HepG2 (cell line): ENCODE data around the gene NPNT. TPM values are rescaled to one million over a fixed set of nuclear protein-coding genes. Genes with fewer than 3 reads are reported as not detected.

Experiments used
- ATAC-seq: fragments of 200-7000 bp; cut with Tn5 transposase; 3 replicates; pipeline ENCODE4 v1.9.1; 2020; ENCODE audit warnings: mild to moderate bottlenecking, moderate library complexity
- BruUV-seq: library from RNA; stranded (reverse); fragments of 400-500 nt; replicated peaks from 2 replicates; lab custom pipeline; 2021; lab: Mats Ljungman, UMichigan
- CTCF ChIA-PET: fragments of 300-600 bp; formaldehyde crosslinking; extraction: SDS; loops from one replicate; lab custom pipeline; 2021; ENCODE audit warnings: low total read pairs, inconsistent platforms, low intra/inter-chr PET ratio; lab: Yijun Ruan, JAX
- POLR2A ChIA-PET: fragments of 350-600 bp; sonication (Branson Sonifier 250); formaldehyde crosslinking; loops from one replicate; lab custom pipeline; 2020; ENCODE audit warnings: antibody characterized with exemption, inconsistent platforms; lab: Yijun Ruan, JAX
- DNase-seq: peaks from one replicate; pipeline ENCODE4 v3.0.0-alpha.2; 2015; ENCODE audit warnings: low spot score
- FAIRE-seq: peaks from 3 replicates; lab custom pipeline; 2011; peaks lifted over from hg19 to GRCh38; lab: Jason Lieb, UNC
- H2AFZ ChIP-seq: one replicate; pipeline ENCODE4 v1.6.1; 2011; ENCODE audit warnings: low read length, inconsistent platforms
- H3K27ac ChIP-seq: fragments of 300-600 bp; 3 replicates; pipeline ENCODE4 v1.8.0; 2011; ENCODE audit warnings: mixed run types, mild to moderate bottlenecking, mixed read lengths, low read length, inconsistent platforms; ENCODE audit not compliant: insufficient read depth; ENCODE audit errors: extremely low read length
- H3K27me3 ChIP-seq, 2 experiments: fragments of 200-600 bp in 1 of 2; 2 replicates in 1 of 2; 3 replicates in 1 of 2; pipeline versions ENCODE4 v1.6.0 to v1.8.0; 2011; ENCODE audit warnings: low read length in 2 of 2, mild to moderate bottlenecking in 2 of 2, moderate library complexity in 2 of 2, inconsistent platforms in 1 of 2; ENCODE audit not compliant: insufficient read depth in 2 of 2, control insufficient read depth in 1 of 2
- H3K36me3 ChIP-seq, 2 experiments: fragments of 200-600 bp in 1 of 2; replicated peaks in 1 of 2; 2 replicates in 1 of 2; 3 replicates in 1 of 2; pipeline versions ENCODE4 v1.5.1 to v1.8.0; 2011; ENCODE audit warnings: low read length in 2 of 2, inconsistent platforms in 1 of 2; ENCODE audit not compliant: insufficient read depth in 2 of 2, control insufficient read depth in 1 of 2
- H3K4me1 ChIP-seq: 2 replicates; pipeline ENCODE4 v1.5.1; 2012; ENCODE audit warnings: low read length, inconsistent platforms; ENCODE audit not compliant: insufficient read depth
- H3K4me2 ChIP-seq: 2 replicates; pipeline ENCODE4 v1.6.0; 2011; ENCODE audit warnings: low read depth, low read length, inconsistent platforms
- H3K4me3 ChIP-seq, 3 experiments: fragments of 200-600 bp in 1 of 3; sonication (generic), shearing (Covaris generic) in 1 of 3; replicated peaks in 1 of 3; 2 replicates each; pipeline ENCODE4 v1.5.1; 2011 to 2016; ENCODE audit warnings: low read length in 3 of 3, inconsistent platforms in 2 of 3, low read depth in 2 of 3, mild to moderate bottlenecking in 2 of 3, control low read depth in 1 of 3, mixed read lengths in 1 of 3; ENCODE audit not compliant: insufficient read depth in 1 of 3
- H3K79me2 ChIP-seq: one replicate; pipeline ENCODE4 v1.6.1; 2011; ENCODE audit warnings: low read length, inconsistent platforms; ENCODE audit not compliant: insufficient read depth
- H3K9ac ChIP-seq: 2 replicates; pipeline ENCODE4 v1.6.0; 2011; ENCODE audit warnings: mild to moderate bottlenecking, low read depth, low read length, inconsistent platforms; ENCODE audit not compliant: insufficient read depth
- H3K9me3 ChIP-seq: 2 replicates; pipeline ENCODE4 v1.5.1; 2012; ENCODE audit warnings: mild to moderate bottlenecking, low read length
- H4K20me1 ChIP-seq: 2 replicates; pipeline ENCODE4 v1.6.0; 2011; ENCODE audit warnings: inconsistent platforms, mild to moderate bottlenecking, low read length, moderate library complexity; ENCODE audit not compliant: insufficient read depth
- AHDC1 ChIP-seq: sonication (generic); formaldehyde crosslinking; IDR thresholded peaks from 2 replicates; pipeline ENCODE4 v1.5.1; 2020; ENCODE audit warnings: mild to moderate bottlenecking, missing genetic modification reagents, borderline replicate concordance
- BCL6 ChIP-seq: IDR thresholded peaks from 2 replicates; pipeline ENCODE4 v1.6.1; 2016; ENCODE audit warnings: missing genetic modification reagents, missing compliant biosample characterization
- MAF1 ChIP-seq: sonication (generic); formaldehyde crosslinking; IDR thresholded peaks from 2 replicates; pipeline ENCODE4 v1.5.0; 2020; ENCODE audit warnings: missing genetic modification reagents, borderline replicate concordance
- ONECUT2 ChIP-seq: sonication (generic); formaldehyde crosslinking; IDR thresholded peaks from 2 replicates; pipeline ENCODE4 v1.4.0; 2020; ENCODE audit warnings: missing genetic modification reagents
- ZNF281 ChIP-seq: sonication (generic); formaldehyde crosslinking; IDR thresholded peaks from 2 replicates; pipeline ENCODE4 v1.4.0; 2020; ENCODE audit warnings: missing genetic modification reagents, borderline replicate concordance
- ZNF460 ChIP-seq: sonication (generic); formaldehyde crosslinking; IDR thresholded peaks from 2 replicates; pipeline ENCODE4 v1.5.1; 2020; ENCODE audit warnings: missing genetic modification reagents, mild to moderate bottlenecking, borderline replicate concordance
- ZNF75D ChIP-seq: sonication (generic); formaldehyde crosslinking; IDR thresholded peaks from 2 replicates; pipeline ENCODE4 v1.8.1; 2023; ENCODE audit warnings: missing genetic modification reagents, mild to moderate bottlenecking, borderline replicate concordance
- ZNF782 ChIP-seq: sonication (generic); formaldehyde crosslinking; IDR thresholded peaks from 2 replicates; pipeline ENCODE4 v1.4.0; 2020; ENCODE audit warnings: missing genetic modification reagents, mild to moderate bottlenecking, borderline replicate concordance
- ZSCAN22 ChIP-seq: sonication (generic); formaldehyde crosslinking; IDR thresholded peaks from 2 replicates; pipeline ENCODE4 v1.4.0; 2020; ENCODE audit warnings: mild to moderate bottlenecking, missing genetic modification reagents
- WGBS: methylation state at CpG from one replicate; pipeline ENCODE4 v1.1.6; 2017; ENCODE audit warnings: low lambda C conversion rate; 5-methylcytosine and 5-hydroxymethylcytosine counted together
- in situ Hi-C: cut with HindIII; loops from 2 replicates; pipeline ENCODE4 v1.10.0; 2017; ENCODE audit warnings: low pct_unique_long_range_greater_than_20kb; ENCODE audit not compliant: extremely low pct_ligation_motif_present
- intact Hi-C: fragments of 100-400 bp; cut with micrococcal nuclease; formaldehyde crosslinking; loops from one replicate; pipeline ENCODE4 v1.10.0; 2022; ENCODE audit not compliant: unreplicated experiment
- polyA plus RNA-seq, 8 experiments: library from polyadenylated mRNA; depleted of rRNA in 3 of 8; stranded (reverse) in 7 of 8; unstranded in 1 of 8; fragments of >200 nt; fragmentation: Illumina TruSeq in 4 of 8; extraction: Trizol in 4 of 8; gene quantifications; 2 replicates each; pipeline versions ENCODE4 v1.2.1 to v1.2.3, GENCODE V29; 2011 to 2016; ENCODE audit warnings: low read depth in 4 of 8, missing spikeins in 1 of 8, mixed read lengths in 1 of 8; ENCODE audit not compliant: insufficient read depth in 1 of 8
- total RNA-seq, 5 experiments: library from RNA; depleted of rRNA; stranded (reverse); fragments of >200 nt; fragmentation: Illumina TruSeq; extraction: Trizol; gene quantifications; 2 replicates each; pipeline ENCODE4 v1.2.3, GENCODE V29; 2016; ENCODE audit warnings: low read depth in 1 of 5

Gene NPNT
- total and polyA plus RNA-seq, 2 of the 13 experiments (the other 11 are each of a cell fraction or from before 2014, with no cell fraction given), result 1.1 to 19.1 TPM

GRCh38 chr4:105923497-105924238 lies 28.4 kb downstream of the NPNT start (continued):
- TF ChIP-seq ZNF75D (CRISPR knock-in tag), result no peak

GRCh38 chr4:105924341-105924740 lies 29.1 kb downstream of the NPNT start:
- no peaks in the 10 kb centered on the region for H3K36me3 ChIP-seq
- no peak overlapping the region for H3K4me3 ChIP-seq
- H3K9me3 ChIP-seq, result no peaks in the 10 kb centered on the region
- H3K27ac ChIP-seq, result no peak overlapping the region
- no peak overlapping the region for H3K4me2 ChIP-seq
- in situ Hi-C loops, result no loop called here
- H2AFZ ChIP-seq, result no peak overlapping the region
- H3K27me3 ChIP-seq, result no peaks in the 10 kb centered on the region
- no peaks in the 10 kb centered on the region for H4K20me1 ChIP-seq
- intact Hi-C loops, result no loop called here
- POLR2A ChIA-PET, result no interaction called here
- WGBS, result 82% methylated on average over 1 of the region's 1 CpG
- H3K79me2 ChIP-seq, result no peaks in the 10 kb centered on the region
- no TSS peak for BruUV-seq
- no peak overlapping the region for H3K9ac ChIP-seq
- FAIRE-seq (no peak), ATAC-seq (no peak), DNase-seq (no peak)
- CTCF ChIA-PET, result no interaction called here
- no peaks in the 10 kb centered on the region for H3K4me1 ChIP-seq
- TF ChIP-seq BCL6 (CRISPR knock-in tag), result no peak
- TF ChIP-seq ONECUT2 (CRISPR knock-in tag), result no peak
- no peak for TF ChIP-seq ZNF460 (CRISPR knock-in tag)
- TF ChIP-seq AHDC1 (CRISPR knock-in tag), result no peak
- no peak for TF ChIP-seq ZNF782 (CRISPR knock-in tag)
- no peak for TF ChIP-seq MAF1
- no peak for TF ChIP-seq ZNF281 (CRISPR knock-in tag)
- no peak for TF ChIP-seq ZSCAN22 (CRISPR knock-in tag)
